Raji (cell line): ENCODE data around the gene ADRB1.

Source experiments
- POLR2A ChIP-seq: IDR thresholded peaks from 2 replicates; pipeline ENCODE4 v1.6.1; 2011; ENCODE audit warnings: low read depth, low read length, control low read depth; ENCODE audit not compliant: insufficient read depth

ADRB1 gene

DNA sequence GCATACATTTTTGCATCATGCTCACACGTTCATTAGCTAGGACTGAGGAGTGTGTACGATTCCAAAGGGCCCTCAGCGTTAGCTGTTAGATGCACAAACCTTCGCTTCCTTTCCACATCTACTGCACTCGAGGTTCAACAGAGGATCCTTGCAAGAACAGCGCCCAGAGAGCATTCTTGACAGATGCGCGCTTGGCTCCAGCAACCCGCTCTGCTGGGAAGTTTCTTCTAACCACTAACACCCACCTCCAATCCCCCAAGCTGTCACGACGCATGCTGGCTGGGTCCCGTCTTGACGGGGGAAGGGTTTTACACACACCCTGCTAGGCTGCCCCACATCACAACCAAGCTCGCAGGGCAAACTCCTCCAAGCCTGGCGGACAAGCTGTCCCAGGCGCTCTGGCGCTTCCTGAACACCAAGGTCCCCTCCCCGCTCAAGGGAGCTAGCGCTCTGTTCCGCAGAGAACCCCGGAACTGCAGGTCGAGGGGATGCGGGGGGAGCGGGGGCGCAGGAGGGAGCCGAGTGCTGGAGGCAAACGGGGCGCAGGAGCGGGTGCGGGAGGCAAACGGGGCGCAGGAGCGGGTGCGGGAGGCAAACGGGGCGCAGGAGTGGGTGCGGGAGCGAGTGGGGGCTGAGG lies 653 bp upstream of the ADRB1 start:
- TF ChIP-seq POLR2A: no peak

GRCh38 chr10:114044247-114045135 lies 825 bp downstream of the ADRB1 start:
- TF ChIP-seq POLR2A: no peak

GRCh38 chr10:114045136-114046086 lies 1.7 kb downstream of the ADRB1 start:
- no peak for TF ChIP-seq POLR2A

GRCh38 chr10:114046087-114046458 lies 2.4 kb downstream of the ADRB1 start:
- no peak for TF ChIP-seq POLR2A

DNA sequence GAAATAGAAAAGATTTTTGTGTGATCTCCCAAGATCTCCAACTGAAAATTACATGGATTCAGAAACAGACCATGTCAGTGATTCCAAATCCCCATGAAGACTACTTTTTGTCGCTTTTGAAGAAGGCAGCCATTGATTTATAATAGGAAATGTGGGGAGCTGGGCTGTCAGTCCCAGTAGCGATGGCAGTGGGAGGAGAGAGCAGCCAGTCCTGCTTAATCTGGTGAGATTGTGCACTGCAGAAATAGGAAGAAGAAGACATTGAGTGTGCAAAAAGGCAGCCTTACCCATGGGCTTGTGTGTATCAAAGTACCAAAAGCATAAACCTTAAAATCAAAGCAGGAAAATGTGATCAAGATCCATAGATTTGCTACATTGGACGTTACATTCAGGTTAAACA lies 4.8 kb downstream of the ADRB1 start:
- TF ChIP-seq POLR2A: no peak

GRCh38 chr10:114051714-114052113 lies 8.0 kb downstream of the ADRB1 start:
- TF ChIP-seq POLR2A: no peak

- no peak for TF ChIP-seq POLR2A
Observed at GRCh38 chr10:114052255-114052654, 8.6 kb downstream of the ADRB1 start.

GRCh38 chr10:114053946-114054345 lies 10.3 kb downstream of the ADRB1 start:
- TF ChIP-seq POLR2A: no peak

DNA sequence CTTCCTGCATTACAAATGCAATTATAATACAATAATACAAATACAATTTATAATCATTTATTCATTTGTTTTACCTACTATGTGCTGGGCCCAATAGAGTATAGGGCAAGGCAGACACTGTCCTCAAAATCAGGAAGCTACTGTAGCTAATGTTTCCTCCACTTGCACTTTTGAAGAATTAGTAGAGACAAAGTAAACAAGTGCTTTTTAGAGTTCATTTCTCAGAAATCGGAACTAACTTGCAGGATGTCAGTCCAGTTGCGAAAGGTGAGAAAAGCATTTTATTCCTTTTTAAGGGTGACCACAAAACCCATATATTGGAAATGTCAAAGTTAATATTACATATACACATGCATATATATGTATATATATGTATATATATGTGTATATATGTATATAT lies 14.2 kb downstream of the ADRB1 start:
- TF ChIP-seq POLR2A: no peak

DNA sequence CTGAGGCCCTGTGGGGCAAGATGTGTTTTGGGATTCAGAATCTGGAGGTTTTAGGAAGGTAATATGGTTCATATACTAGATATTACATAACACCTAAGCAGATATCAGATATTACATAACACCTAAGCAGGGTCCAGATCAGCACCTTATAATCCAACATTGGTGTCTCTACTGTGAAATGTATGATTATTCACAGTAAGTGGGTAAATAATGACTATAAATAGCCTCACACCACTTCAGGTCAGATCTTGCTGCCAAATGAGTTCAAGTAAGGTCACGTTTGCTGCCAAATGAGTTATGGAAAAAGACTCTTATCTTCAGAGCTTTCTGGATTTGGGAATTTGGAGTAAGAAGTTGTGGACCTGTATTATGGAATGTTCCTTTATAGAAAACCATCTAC lies 14.6 kb downstream of the ADRB1 start:
- no peak for TF ChIP-seq POLR2A

DNA sequence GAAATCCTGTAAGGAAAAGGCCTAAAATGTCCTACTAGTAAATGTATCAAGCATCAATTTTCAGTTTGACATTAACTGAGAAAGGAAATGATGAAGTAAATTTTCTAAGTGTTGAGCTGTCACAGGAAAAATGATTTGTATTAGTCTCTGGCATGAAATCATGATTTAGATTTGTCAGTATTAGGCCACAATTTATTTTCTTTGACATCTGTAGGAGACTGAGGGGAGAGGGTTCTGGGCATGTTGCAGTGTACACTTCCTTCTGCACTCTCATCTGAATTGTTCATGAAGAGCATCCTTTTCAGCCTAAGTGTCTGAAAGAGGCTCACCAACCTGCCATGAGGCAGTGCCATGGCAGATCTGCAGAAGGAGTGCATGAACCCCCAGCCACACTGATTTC lies 15.9 kb downstream of the ADRB1 start:
- TF ChIP-seq POLR2A: no peak

GRCh38 chr10:114060456-114060855 lies 16.8 kb downstream of the ADRB1 start:
- TF ChIP-seq POLR2A: no peak

- TF ChIP-seq POLR2A: no peak
Observed at GRCh38 chr10:114061148-114061547, 17.5 kb downstream of the ADRB1 start.

GRCh38 chr10:114061789-114062188 lies 18.1 kb downstream of the ADRB1 start:
- no peak for TF ChIP-seq POLR2A
